Endothelial cell of umbilical vein (primary cell): ENCODE results near the gene LGALS3BP. TPM values are rescaled to one million over a fixed set of nuclear protein-coding genes. Genes with fewer than 3 reads are reported as not detected.

Experiments
- BruUV-seq: library from RNA; stranded (reverse); fragments of 400-500 nt; replicated peaks from 2 replicates; lab custom pipeline; 2021; lab: Mats Ljungman, UMichigan
- CTCF ChIA-PET: fragments of 300-600, 350-600 bp; sonication (Branson Sonifier 250); formaldehyde crosslinking; loops from one replicate; lab custom pipeline; 2021; ENCODE audit warnings: antibody characterized with exemption, inconsistent platforms; lab: Charles Lee
- POLR2A ChIA-PET: fragments of 300-600, 350-600 bp; sonication (Branson Sonifier 250); formaldehyde crosslinking; loops from one replicate; lab custom pipeline; 2021; ENCODE audit warnings: antibody characterized with exemption, inconsistent platforms; lab: Charles Lee
- DNase-seq: peaks from one replicate; pipeline ENCODE4 v3.0.0-alpha.2; 2011; ENCODE audit warnings: low read depth, low spot score
- FAIRE-seq: peaks from 2 replicates; lab custom pipeline; 2011; peaks lifted over from hg19 to GRCh38; lab: Jason Lieb, UNC
- H2AFZ ChIP-seq: 2 replicates; pipeline ENCODE4 v1.6.0; 2012; ENCODE audit warnings: low read depth, low read length, control low read depth, inconsistent platforms
- H3K27ac ChIP-seq: 2 replicates; pipeline ENCODE4 v1.5.1; 2011; ENCODE audit warnings: low read depth, mild to moderate bottlenecking, control low read depth, low read length, moderate library complexity; ENCODE audit not compliant: insufficient read depth
- H3K27me3 ChIP-seq, 2 experiments: 2 replicates each; pipeline versions ENCODE4 v1.6.0 to v1.6.1; 2011; ENCODE audit warnings: low read length in 2 of 2, mixed read lengths in 1 of 2; ENCODE audit not compliant: control insufficient read depth in 2 of 2, insufficient read depth in 2 of 2
- H3K36me3 ChIP-seq, 2 experiments: 2 replicates in 1 of 2; 3 replicates in 1 of 2; pipeline ENCODE4 v1.5.1; 2011; ENCODE audit warnings: low read length in 2 of 2, mild to moderate bottlenecking in 1 of 2, moderate library complexity in 1 of 2; ENCODE audit not compliant: control insufficient read depth in 2 of 2, insufficient read depth in 2 of 2; ENCODE audit errors: extremely low read depth in 1 of 2
- H3K4me1 ChIP-seq: 3 replicates; pipeline ENCODE4 v1.5.1; 2011; ENCODE audit warnings: mild to moderate bottlenecking, low read length; ENCODE audit not compliant: control insufficient read depth, insufficient read depth; ENCODE audit errors: extremely low read depth
- H3K4me2 ChIP-seq: 2 replicates; pipeline ENCODE4 v1.6.1; 2011; ENCODE audit warnings: low read length, control low read depth, mixed read lengths; ENCODE audit not compliant: insufficient read depth
- H3K4me3 ChIP-seq, 3 experiments: fragments of 200-600 bp in 1 of 3; sonication (generic), shearing (Covaris generic) in 1 of 3; replicated peaks in 1 of 3; 2 replicates each; pipeline ENCODE4 v1.5.1; 2011 to 2016; ENCODE audit warnings: control low read depth in 3 of 3, low read length in 3 of 3, mild to moderate bottlenecking in 2 of 3, inconsistent platforms in 1 of 3, low read depth in 1 of 3, moderate library complexity in 1 of 3; ENCODE audit not compliant: insufficient read depth in 1 of 3
- H3K79me2 ChIP-seq: 2 replicates; pipeline ENCODE4 v1.6.0; 2012; ENCODE audit warnings: low read length, inconsistent platforms; ENCODE audit not compliant: control insufficient read depth, insufficient read depth
- H3K9ac ChIP-seq: replicated peaks from 2 replicates; pipeline ENCODE3; 2011; ENCODE audit warnings: low read length, control low read depth; ENCODE audit not compliant: insufficient read depth; ENCODE audit errors: extremely low read depth
- H3K9me1 ChIP-seq: replicated peaks from 3 replicates; pipeline ENCODE4 v1.6.0; 2011; ENCODE audit warnings: mild to moderate bottlenecking, low read length; ENCODE audit not compliant: control insufficient read depth, insufficient read depth; ENCODE audit errors: extremely low read depth
- H3K9me3 ChIP-seq: replicated peaks from 2 replicates; pipeline ENCODE4 v1.5.1; 2012; ENCODE audit warnings: low read length, inconsistent platforms; ENCODE audit not compliant: control insufficient read depth, insufficient read depth
- H4K20me1 ChIP-seq: replicated peaks from 2 replicates; pipeline ENCODE3; 2011; ENCODE audit warnings: mild to moderate bottlenecking, low read length; ENCODE audit not compliant: control insufficient read depth, insufficient read depth; ENCODE audit errors: extremely low read depth
- CTCF ChIP-seq, 2 donors: IDR thresholded peaks; 1 replicate in 1 of 2; 2 replicates in 1 of 2; pipeline ENCODE4 v1.5.1; 2011; ENCODE audit warnings: low read length in 2 of 2, mild to moderate bottlenecking in 2 of 2, moderate library complexity in 2 of 2, control low read depth in 1 of 2, inconsistent platforms in 1 of 2, low read depth in 1 of 2; ENCODE audit not compliant: insufficient read depth in 1 of 2; ENCODE audit errors: extremely low read depth in 1 of 2
- FOS ChIP-seq: IDR thresholded peaks from 2 replicates; pipeline ENCODE4 v1.6.1; 2011; ENCODE audit warnings: mild to moderate bottlenecking, low read length, moderate library complexity, borderline replicate concordance; ENCODE audit not compliant: insufficient read depth
- MAX ChIP-seq: IDR thresholded peaks from 2 replicates; pipeline ENCODE4 v1.6.1; 2011; ENCODE audit not compliant: insufficient read depth, insufficient read length
- MYC ChIP-seq: IDR thresholded peaks from one replicate; pipeline ENCODE4 v1.6.1; 2011; ENCODE audit warnings: mild to moderate bottlenecking, low read depth, low read length
- POLR2A ChIP-seq: IDR thresholded peaks from 2 replicates; pipeline ENCODE4 v1.6.1; 2012; ENCODE audit warnings: low read depth, mild to moderate bottlenecking, control low read depth, low read length
- POLR2AphosphoS5 ChIP-seq: IDR thresholded peaks from 2 replicates; pipeline ENCODE4 v1.6.1; 2012; ENCODE audit warnings: low read depth, mild to moderate bottlenecking, control low read depth, low read length, moderate library complexity; ENCODE audit not compliant: insufficient read depth
- dilution Hi-C: fragments of 300-500 bp; cut with MboI; formaldehyde crosslinking; loops from one replicate; pipeline ENCODE4 v1.15.0; 2019; ENCODE audit warnings: low sequenced_read_pairs; ENCODE audit not compliant: extremely low pct_ligation_motif_present
- intact Hi-C: fragments of 100-400 bp; cut with micrococcal nuclease; formaldehyde crosslinking; loops from one replicate; pipeline ENCODE4 v1.10.0; 2022
- polyA plus RNA-seq, 4 experiments: library from polyadenylated mRNA; depleted of rRNA in 3 of 4; stranded (reverse) in 3 of 4; unstranded in 1 of 4; fragments of >200 nt; gene quantifications; 2 replicates each; pipeline versions ENCODE4 v1.2.1 to v1.2.3, GENCODE V29; 2011 to 2012; ENCODE audit warnings: missing spikeins in 1 of 4
- total RNA-seq: library from RNA; stranded (reverse); gene quantifications from 2 replicates; pipeline ENCODE4 v1.2.3, GENCODE V29; 2021

LGALS3BP gene
- total and polyA plus RNA-seq, 2 donors (not counting 3 experiments of a cell fraction or from before 2014, with no cell fraction given) = 0.77 to 1.3 TPM

DNA sequence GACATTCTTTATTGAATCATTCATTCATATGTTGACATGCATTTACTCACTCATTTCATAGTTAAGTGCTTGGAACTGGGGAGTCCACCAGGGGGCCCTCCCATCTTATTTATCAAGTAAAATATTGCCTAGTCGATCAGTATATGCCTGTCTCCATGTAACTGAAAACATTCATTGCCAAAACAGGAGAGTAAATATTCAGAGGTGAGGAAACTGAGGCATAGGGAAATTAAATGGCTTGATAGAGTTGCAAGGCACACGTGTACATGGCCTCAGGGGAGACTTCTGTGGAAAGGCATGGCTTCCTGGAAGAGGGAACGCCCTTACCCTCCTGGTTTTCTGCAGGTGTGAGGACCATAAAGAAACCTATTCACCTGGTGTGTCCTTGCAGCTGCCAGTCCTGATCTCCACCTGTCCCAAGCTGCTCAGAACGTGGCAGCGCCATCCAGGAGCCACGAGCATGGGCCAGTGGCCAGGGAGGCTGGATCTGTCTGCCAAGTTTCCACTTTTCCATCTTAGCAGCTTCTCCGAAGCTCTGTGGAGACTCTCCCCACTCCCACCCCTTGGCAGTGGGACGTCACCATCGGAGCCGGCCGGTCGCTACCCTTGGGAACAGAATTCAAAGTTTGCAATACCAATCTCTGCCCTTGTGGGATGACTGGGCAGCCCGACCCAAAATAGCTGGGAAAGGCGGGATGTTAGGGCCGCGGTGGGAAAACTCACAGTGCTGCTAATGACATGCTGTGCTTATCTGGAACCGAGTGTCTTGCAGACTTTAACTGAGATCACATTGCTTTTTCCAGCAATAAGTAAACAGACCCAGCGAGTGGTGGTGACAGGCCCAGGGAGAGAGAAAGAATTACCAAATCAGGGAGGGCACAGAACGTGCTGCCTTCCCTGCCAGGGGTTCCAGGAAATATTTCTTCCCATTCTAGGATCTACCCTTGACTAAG, 40.2 kb upstream of the LGALS3BP start:
- dilution Hi-C loops (no loop called here), intact Hi-C loops (loop anchor here (1.0 kb wide), 4 partner anchors 7 to 62 kb away; no protein-coding TSS in a partner anchor)
- no peaks in the 10 kb centered on the region for H3K36me3 ChIP-seq
- FAIRE-seq (peak; percentile 67), DNase-seq (peak; percentile 67)
- ChIA-PET CTCF (interaction anchor here (1.0 to 3.7 kb wide), 9 partner anchors 9 to 374 kb away, joined by 4 to 75 read pairs (median 7); partner anchors contain the start of gene CANT1), POLR2A (no interaction called here)
- no peak overlapping the region for H3K27ac ChIP-seq
- H3K79me2 ChIP-seq = no peaks in the 10 kb centered on the region
- H2AFZ ChIP-seq = no peak overlapping the region
- TF ChIP-seq MYC = no peak
- no peak for TF ChIP-seq MAX
- no peak for TF ChIP-seq POLR2AphosphoS5
- peak; percentile 59 to 63 for TF ChIP-seq CTCF (IDR thresholded peaks at IDR 0.05; ENCODE audit: extremely low read depth in 1 of 2, insufficient read depth in 1 of 2, low read depth in 1 of 2, low read length in 2 of 2)
- no peak for TF ChIP-seq POLR2A
- TF ChIP-seq FOS = no peak
- H3K9ac ChIP-seq = no peak overlapping the region
- no TSS peak for BruUV-seq
- H3K4me3 ChIP-seq = no peak overlapping the region
- H4K20me1 ChIP-seq = no peaks in the 10 kb centered on the region
- H3K27me3 ChIP-seq = peaks cover 0 to 10% of the 10 kb centered on the region in 2 experiments
- H3K9me1 ChIP-seq = no peaks in the 10 kb centered on the region
- no peak overlapping the region for H3K4me2 ChIP-seq
- peaks cover 7% of the 10 kb centered on the region for H3K4me1 ChIP-seq
- no peaks in the 10 kb centered on the region for H3K9me3 ChIP-seq
